CD14-positive monocyte (primary cell): ENCODE measurements around the gene CDA. TPM values are rescaled to one million over a fixed set of nuclear protein-coding genes. Genes with fewer than 3 reads are reported as not detected.

Experiments
- DNase-seq, 3 donors: peaks; one replicate each; pipeline ENCODE4 v3.0.0-alpha.2; 2011 to 2022
- H2AFZ ChIP-seq: 2 replicates; pipeline ENCODE4 v1.6.0; 2012; ENCODE audit warnings: mild to moderate bottlenecking, low read depth, low read length, inconsistent platforms; ENCODE audit not compliant: insufficient read depth, poor library complexity, severe bottlenecking
- H3K27ac ChIP-seq, 2 donors: 1 replicate in 1 of 2; 2 replicates in 1 of 2; pipeline ENCODE4 v1.5.1; 2012 to 2013; ENCODE audit warnings: low read length in 2 of 2, control low read depth in 1 of 2, inconsistent platforms in 1 of 2, low read depth in 1 of 2, mild to moderate bottlenecking in 1 of 2
- H3K27me3 ChIP-seq, 2 donors: one replicate each; pipeline versions ENCODE4 v1.6.0 to v1.6.1; 2011 to 2013; ENCODE audit warnings: low read length in 2 of 2; ENCODE audit not compliant: control insufficient read depth in 2 of 2, insufficient read depth in 2 of 2
- H3K36me3 ChIP-seq, 2 donors: replicated peaks in 1 of 2; 1 replicate in 1 of 2; 2 replicates in 1 of 2; pipeline versions ENCODE4 v1.5.1 to v1.6.1; 2012 to 2013; ENCODE audit warnings: low read length in 2 of 2, control low read depth in 1 of 2, inconsistent platforms in 1 of 2, mild to moderate bottlenecking in 1 of 2; ENCODE audit not compliant: insufficient read depth in 2 of 2, control insufficient read depth in 1 of 2
- H3K4me1 ChIP-seq, 2 donors: 1 replicate in 1 of 2; 2 replicates in 1 of 2; pipeline versions ENCODE4 v1.5.1 to v1.6.1; 2012 to 2013; ENCODE audit warnings: low read length in 2 of 2, control low read depth in 1 of 2, inconsistent platforms in 1 of 2, mild to moderate bottlenecking in 1 of 2, moderate library complexity in 1 of 2; ENCODE audit not compliant: insufficient read depth in 2 of 2, control insufficient read depth in 1 of 2
- H3K4me2 ChIP-seq: replicated peaks from 2 replicates; pipeline ENCODE3; 2012; ENCODE audit warnings: low read length, moderate library complexity, mild to moderate bottlenecking; ENCODE audit not compliant: poor library complexity, severe bottlenecking; ENCODE audit errors: extremely low read depth
- H3K4me3 ChIP-seq, 3 experiments: fragments of 200-600 bp in 1 of 3; sonication (generic) in 1 of 3; replicated peaks in 1 of 3; 1 replicate in 2 of 3; 2 replicates in 1 of 3; pipeline ENCODE4 v1.5.1; 2011 to 2013; ENCODE audit warnings: low read length in 3 of 3, mild to moderate bottlenecking in 3 of 3, control low read depth in 2 of 3, low read depth in 2 of 3, inconsistent platforms in 1 of 3, moderate library complexity in 1 of 3
- H3K79me2 ChIP-seq: 2 replicates; pipeline ENCODE4 v1.6.0; 2012; ENCODE audit warnings: mild to moderate bottlenecking, control low read depth, inconsistent platforms, low read length, moderate library complexity; ENCODE audit not compliant: insufficient read depth
- H3K9ac ChIP-seq: 2 replicates; pipeline ENCODE4 v1.6.0; 2017; ENCODE audit warnings: low read length, mild to moderate bottlenecking; ENCODE audit not compliant: insufficient read depth, poor library complexity, severe bottlenecking
- H3K9me3 ChIP-seq, 2 donors: replicated peaks in 1 of 2; 1 replicate in 1 of 2; 2 replicates in 1 of 2; pipeline versions ENCODE4 v1.5.1 to v1.6.1; 2012 to 2013; ENCODE audit warnings: low read length in 2 of 2, control low read depth in 1 of 2; ENCODE audit not compliant: control insufficient read depth in 1 of 2, insufficient read depth in 1 of 2
- H4K20me1 ChIP-seq: 2 replicates; pipeline ENCODE4 v1.6.0; 2012; ENCODE audit warnings: mild to moderate bottlenecking, low read length, control low read depth, moderate library complexity; ENCODE audit not compliant: insufficient read depth
- H3K27ac Mint-ChIP-seq, 7 donors: one replicate each; pipeline ENCODE4 v1.8.0; 2020; ENCODE audit warnings: mild to moderate bottlenecking in 7 of 7, mixed read lengths in 7 of 7, moderate library complexity in 6 of 7, inconsistent platforms in 2 of 7
- H3K27me3 Mint-ChIP-seq, 3 donors: one replicate each; pipeline ENCODE4 v1.8.0; 2021 to 2022; ENCODE audit warnings: low read depth in 3 of 3, mild to moderate bottlenecking in 3 of 3, mixed read lengths in 3 of 3, moderate library complexity in 3 of 3, inconsistent platforms in 1 of 3
- H3K36me3 Mint-ChIP-seq, 2 donors: one replicate each; pipeline ENCODE4 v1.8.0; 2020; ENCODE audit warnings: mixed read lengths in 2 of 2, inconsistent platforms in 1 of 2, mild to moderate bottlenecking in 1 of 2
- H3K4me1 Mint-ChIP-seq: one replicate; pipeline ENCODE4 v1.8.0; 2020; ENCODE audit warnings: mild to moderate bottlenecking, mixed read lengths
- H3K4me3 Mint-ChIP-seq, 2 donors: one replicate each; pipeline ENCODE4 v1.8.0; 2020; ENCODE audit warnings: mild to moderate bottlenecking in 2 of 2, mixed read lengths in 2 of 2, moderate library complexity in 1 of 2
- H3K9me3 Mint-ChIP-seq, 7 donors: one replicate each; pipeline ENCODE4 v1.8.0; 2020 to 2022; ENCODE audit warnings: mixed read lengths in 7 of 7, mild to moderate bottlenecking in 6 of 7, moderate library complexity in 6 of 7, inconsistent platforms in 2 of 7
- CTCF ChIP-seq: fragments of 200-600 bp; IDR thresholded peaks from one replicate; pipeline ENCODE4 v1.8.0; 2022; ENCODE audit warnings: antibody characterized with exemption, mild to moderate bottlenecking
- WGBS: methylation state at CpG from one replicate; pipeline ENCODE4 v1.1.5; 2013; ENCODE audit warnings: missing lambda C conversion rate; ENCODE audit not compliant: insufficient coverage; 5-methylcytosine and 5-hydroxymethylcytosine counted together
- intact Hi-C, 2 donors: fragments of 100-400 bp; cut with micrococcal nuclease; formaldehyde crosslinking; loops; one replicate each; pipeline versions ENCODE4 v1.15.0 to v1.15.1; 2023
- polyA plus RNA-seq, 3 donors: library from polyadenylated mRNA; depleted of rRNA in 1 of 3; unstranded in 2 of 3; stranded (reverse) in 1 of 3; fragments of 300-500 nt in 2 of 3; fragments of >200 nt in 1 of 3; fragmentation: Illumina TruSeq in 2 of 3; gene quantifications; 1 replicate in 2 of 3; 2 replicates in 1 of 3; pipeline ENCODE4 v1.2.3, GENCODE V29; 2012 to 2021

The CDA gene
- polyA plus RNA-seq, 3 donors: 113 to 348 (median 217) TPM

DNA sequence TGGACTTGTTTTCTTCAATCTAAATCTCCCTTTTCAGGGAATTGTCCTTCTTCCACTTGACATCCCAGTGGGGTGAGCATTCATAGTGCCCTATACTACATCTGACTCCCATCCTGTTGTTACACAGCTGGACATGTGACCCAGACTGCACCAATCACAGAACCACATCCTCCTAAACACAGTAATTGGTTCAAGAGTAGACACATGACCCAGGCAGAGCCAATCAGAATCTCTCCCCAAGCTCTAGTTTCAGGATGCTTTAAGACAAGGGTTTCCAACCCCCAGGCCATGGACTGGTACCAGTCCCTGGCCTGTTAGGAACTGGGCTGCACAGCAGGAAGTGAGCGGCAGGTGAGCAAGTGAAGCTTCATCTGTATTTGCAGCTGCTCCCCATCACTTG is 77.9 kb downstream of the CDA start:
- no peaks in the 10 kb centered on the region for H3K36me3 Mint-ChIP-seq
- peaks cover 13% of the 10 kb centered on the region for H3K4me1 Mint-ChIP-seq
- intact Hi-C loops: no loop called here
- Histone ChIP-seq H3K36me3 (peaks cover 0 to 2% of the 10 kb centered on the region in 2 donors), H3K9me3 (no peaks in the 10 kb centered on the region), H3K27me3 (no peaks in the 10 kb centered on the region), H4K20me1 (no peaks in the 10 kb centered on the region), H3K4me2 (no peak overlapping the region), H3K4me1 (peaks cover 5% of the 10 kb centered on the region in 2 donors), H3K9ac (no peak overlapping the region), H3K4me3 (no peak overlapping the region), H3K79me2 (no peaks in the 10 kb centered on the region), H2AFZ (no peak overlapping the region), H3K27ac (no peak overlapping the region)
- peak in 2 of 3 donors; percentile 14 to 38 for DNase-seq
- peaks cover 0 to 2% (median 0%) of the 10 kb centered on the region in 3 donors for H3K27me3 Mint-ChIP-seq
- 100% methylated on average over 1 of the region's 1 CpG for WGBS
- no peak for TF ChIP-seq CTCF
- no peak overlapping the region for H3K27ac Mint-ChIP-seq
- no peak overlapping the region for H3K4me3 Mint-ChIP-seq
- H3K9me3 Mint-ChIP-seq: peaks cover 0 to 5% (median 2%) of the 10 kb centered on the region in 7 donors

Other genes starting within 250 kb of the CDA start
- gene CAMK2N1, start 102.9 kb upstream of the CDA start, polyA plus RNA-seq: not detected
- gene MUL1, start 80.9 kb upstream of the CDA start, polyA plus RNA-seq: 10 to 100 TPM in 2 of 3 donors, 1 to 10 TPM in 1; 7.2 to 28.1 (median 25.8) TPM
- not detected for gene FAM43B, start 36.5 kb upstream of the CDA start, polyA plus RNA-seq
- 10 to 100 TPM; 21.6 to 32.7 (median 24.0) TPM for gene PINK1, start 44.4 kb downstream of the CDA start, polyA plus RNA-seq
- 100 to 1,000 TPM; 125 to 245 (median 241) TPM for gene DDOST, start 72.3 kb downstream of the CDA start, polyA plus RNA-seq
- gene KIF17, start 128.9 kb downstream of the CDA start, polyA plus RNA-seq: under 1 TPM in 1 of 3 donors, not detected in 2; 0.16 TPM
- not detected for gene SH2D5, start 143.6 kb downstream of the CDA start, polyA plus RNA-seq
- gene HP1BP3, start 198.2 kb downstream of the CDA start, polyA plus RNA-seq: 100 to 1,000 TPM; 121 to 137 (median 135) TPM